GM23338 (cell line): ENCODE measurements around the gene LMNA. TPM values are rescaled to one million over a fixed set of nuclear protein-coding genes. Genes with fewer than 3 reads are reported as not detected.

Experiments used
- ATAC-seq: fragments of 200-7000 bp; cut with Tn5 transposase; 3 replicates; pipeline ENCODE4 v1.9.1; 2020
- DNase-seq: peaks from one replicate; pipeline ENCODE4 v3.0.0-alpha.2; 2015; ENCODE audit warnings: low spot score
- H2AFZ ChIP-seq: fragments of 200-600 bp; sonication (generic); 2 replicates; pipeline ENCODE4 v1.8.0; 2016; ENCODE audit warnings: antibody characterized with exemption, mild to moderate bottlenecking, moderate library complexity
- H3F3A ChIP-seq: fragments of 200-600 bp; sonication (generic); replicated peaks from 2 replicates; pipeline ENCODE4 v1.8.0; 2017; ENCODE audit warnings: antibody characterized with exemption, mixed run types, low read depth
- H3K27ac ChIP-seq: fragments of 200-600 bp; sonication (generic); 2 replicates; pipeline ENCODE4 v1.6.1; 2016; ENCODE audit warnings: low read depth
- H3K27me3 ChIP-seq: fragments of 200-600 bp; sonication (generic); 2 replicates; pipeline ENCODE4 v1.8.0; 2016; ENCODE audit warnings: mild to moderate bottlenecking, mixed run types, moderate library complexity; ENCODE audit not compliant: insufficient read depth
- H3K36me3 ChIP-seq: fragments of 200-600 bp; sonication (generic); 2 replicates; pipeline ENCODE4 v1.8.0; 2016; ENCODE audit warnings: mild to moderate bottlenecking; ENCODE audit not compliant: insufficient read depth
- H3K4me1 ChIP-seq: fragments of 200-600 bp; sonication (generic); 2 replicates; pipeline ENCODE4 v1.8.0; 2016; ENCODE audit warnings: mild to moderate bottlenecking, moderate library complexity; ENCODE audit not compliant: insufficient read depth
- H3K4me2 ChIP-seq: fragments of 200-600 bp; sonication (generic); 2 replicates; pipeline ENCODE4 v1.7.1; 2017; ENCODE audit warnings: mixed run types
- H3K4me3 ChIP-seq: fragments of 200-600 bp; sonication (generic); 2 replicates; pipeline ENCODE4 v1.6.1; 2016; ENCODE audit warnings: mixed run types
- H3K79me2 ChIP-seq: fragments of 200-600 bp; sonication (generic); replicated peaks from 2 replicates; pipeline ENCODE4 v1.8.0; 2017; ENCODE audit warnings: mild to moderate bottlenecking; ENCODE audit not compliant: insufficient read depth
- H3K9me2 ChIP-seq: fragments of 200-600 bp; sonication (generic); 2 replicates; pipeline ENCODE4 v1.8.0; 2017; ENCODE audit not compliant: insufficient read depth
- H4K20me1 ChIP-seq: fragments of 200-600 bp; sonication (generic); replicated peaks from 2 replicates; pipeline ENCODE4 v1.8.0; 2017; ENCODE audit warnings: mild to moderate bottlenecking; ENCODE audit not compliant: insufficient read depth
- H3K27ac Mint-ChIP-seq: 2 replicates; pipeline ENCODE4 v1.8.0; 2020; ENCODE audit warnings: inconsistent platforms, mild to moderate bottlenecking, moderate library complexity, mixed read lengths
- H3K27me3 Mint-ChIP-seq: 3 replicates; pipeline ENCODE4 v1.8.0; 2022; ENCODE audit warnings: low read depth, mild to moderate bottlenecking, moderate library complexity, mixed read lengths, inconsistent platforms; ENCODE audit not compliant: insufficient read depth, poor library complexity
- H3K36me3 Mint-ChIP-seq: 3 replicates; pipeline ENCODE4 v1.8.0; 2021; ENCODE audit warnings: low read depth, mild to moderate bottlenecking, inconsistent platforms, moderate library complexity, mixed read lengths
- H3K4me1 Mint-ChIP-seq: 3 replicates; pipeline ENCODE4 v1.8.0; 2020; ENCODE audit warnings: mild to moderate bottlenecking, inconsistent platforms, mixed read lengths
- H3K4me3 Mint-ChIP-seq: 3 replicates; pipeline ENCODE4 v1.8.0; 2021; ENCODE audit warnings: moderate library complexity, mild to moderate bottlenecking, inconsistent platforms, mixed read lengths
- H3K9me3 Mint-ChIP-seq: 3 replicates; pipeline ENCODE4 v1.8.0; 2020; ENCODE audit warnings: moderate library complexity, mild to moderate bottlenecking, inconsistent platforms, mixed read lengths
- CREB1 ChIP-seq: fragments of 250-450 bp; sonication (Bioruptor Pico); IDR thresholded peaks from 2 replicates; pipeline ENCODE4 v1.5.0; 2020; ENCODE audit warnings: low read depth, mild to moderate bottlenecking, moderate library complexity
- EZH2phosphoT487 ChIP-seq: fragments of 200-600 bp; sonication (generic); IDR thresholded peaks from one replicate; pipeline ENCODE4 v1.8.1; 2018; ENCODE audit warnings: antibody characterized with exemption; ENCODE audit not compliant: unreplicated experiment
- JUNB ChIP-seq: IDR thresholded peaks from one replicate; pipeline ENCODE4 v1.6.1; 2016; ENCODE audit warnings: antibody characterized with exemption; ENCODE audit not compliant: unreplicated experiment
- POLR2AphosphoS5 ChIP-seq: IDR thresholded peaks from 2 replicates; pipeline ENCODE4 v1.6.1; 2016; ENCODE audit warnings: antibody characterized with exemption, low read depth
- STAT1 ChIP-seq: IDR thresholded peaks from one replicate; pipeline ENCODE4 v1.6.1; 2016; ENCODE audit warnings: antibody characterized with exemption; ENCODE audit not compliant: unreplicated experiment
- ZNF114 ChIP-seq: fragments of 250-450 bp; sonication (Bioruptor Pico); IDR thresholded peaks from 2 replicates; pipeline ENCODE4 v1.5.0; 2020; ENCODE audit warnings: mild to moderate bottlenecking, moderate library complexity
- ZNF331 ChIP-seq: fragments of 250-450 bp; sonication (Bioruptor Pico); IDR thresholded peaks from 2 replicates; pipeline ENCODE4 v1.5.0; 2020; ENCODE audit warnings: low read depth, mild to moderate bottlenecking, moderate library complexity
- polyA plus RNA-seq: library from polyadenylated mRNA; unstranded; fragments of >200 nt; fragmentation: Nextera tagmentation; extraction: Ambion mirVana; gene quantifications from 2 replicates; pipeline ENCODE4 v1.2.1, GENCODE V29; 2016
- total RNA-seq: library from RNA; depleted of rRNA; stranded (reverse); fragments of >200 nt; shearing (Covaris generic); gene quantifications from 2 replicates; pipeline ENCODE4 v1.2.3, GENCODE V29; 2014
- TF ChIP-seq, protein P1 (sequence below), 2 experiments: fragments of 200-600 bp in 1 of 2; sonication (generic) in 1 of 2; conservative IDR thresholded peaks; 2 replicates each; pipeline versions ENCODE4 v1.5.1 to v1.6.1; 2016 to 2017; ENCODE audit warnings: antibody characterized with exemption in 2 of 2, low read depth in 2 of 2, mild to moderate bottlenecking in 2 of 2, moderate library complexity in 1 of 2
- TF ChIP-seq, protein P2 (sequence below): IDR thresholded peaks from one replicate; pipeline ENCODE4 v1.6.1; 2018; ENCODE audit warnings: antibody characterized with exemption; ENCODE audit not compliant: unreplicated experiment

Gene LMNA
- total and polyA plus RNA-seq, 2 experiments from 2014 or later: 35.5 to 56.3 TPM

DNA sequence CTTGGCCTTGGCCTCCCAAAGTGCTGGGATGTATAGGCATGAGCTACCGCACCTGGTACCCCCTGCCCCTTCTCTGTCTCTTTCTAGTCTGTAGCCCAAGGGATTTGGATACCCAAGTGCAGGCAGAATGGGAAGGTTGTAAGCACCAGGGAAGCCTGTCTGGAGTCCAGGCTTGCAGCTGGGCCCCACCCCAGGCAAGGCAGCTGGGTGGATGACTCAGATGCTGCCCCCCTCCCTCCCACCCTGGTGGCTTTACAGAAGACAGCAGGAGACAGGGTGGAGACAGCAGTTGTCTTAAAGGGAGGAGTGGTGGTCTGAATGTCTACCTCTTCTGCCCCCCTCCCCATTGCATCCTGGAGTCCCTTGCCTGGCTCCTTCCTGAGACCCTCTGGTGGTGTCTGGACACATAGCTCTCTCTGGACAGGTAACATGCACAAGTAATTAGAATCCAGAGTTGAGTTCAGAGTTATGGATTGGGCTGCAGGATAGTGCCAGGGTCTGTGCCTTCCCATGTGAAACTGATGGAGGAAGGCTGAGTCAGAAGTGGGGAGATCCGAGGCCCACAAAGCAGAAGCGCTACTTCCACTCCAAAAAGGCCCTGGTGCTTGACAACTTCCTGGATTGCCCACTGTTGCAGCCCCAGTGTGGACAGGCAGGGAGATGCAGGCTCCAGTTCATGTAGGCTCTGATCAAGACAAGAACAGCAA is 5.1 kb downstream of the LMNA start:
- peaks cover 43% of the 10 kb centered on the region for H3K27me3 Mint-ChIP-seq
- H3K4me3 Mint-ChIP-seq: no peak overlapping the region
- Histone ChIP-seq H3K9me2 (no peaks in the 10 kb centered on the region), H3K27ac (no peak overlapping the region), H4K20me1 (no peaks in the 10 kb centered on the region; the same call in 1 of the 2 replicates), H3K4me2 (no peak overlapping the region), H3F3A (0 out of 2 replicates have a peak, but pooled peaks cover 8% of the 10 kb centered on the region), H3K27me3 (peaks cover 8% of the 10 kb centered on the region; the same call in 1 of the 2 replicates), H3K4me3 (no peak overlapping the region), H2AFZ (no peak overlapping the region), H3K4me1 (peaks cover 41% of the 10 kb centered on the region), H3K79me2 (peaks cover 29% of the 10 kb centered on the region), H3K36me3 (no peaks in the 10 kb centered on the region)
- no peaks in the 10 kb centered on the region; the same call in 2 of the 3 replicates for H3K9me3 Mint-ChIP-seq
- ATAC-seq: no peak
- TF ChIP-seq ZNF331 (CRISPR knock-in tag) (no peak), EZH2phosphoT487 (no peak)
- TF ChIP-seq, protein P1, sequence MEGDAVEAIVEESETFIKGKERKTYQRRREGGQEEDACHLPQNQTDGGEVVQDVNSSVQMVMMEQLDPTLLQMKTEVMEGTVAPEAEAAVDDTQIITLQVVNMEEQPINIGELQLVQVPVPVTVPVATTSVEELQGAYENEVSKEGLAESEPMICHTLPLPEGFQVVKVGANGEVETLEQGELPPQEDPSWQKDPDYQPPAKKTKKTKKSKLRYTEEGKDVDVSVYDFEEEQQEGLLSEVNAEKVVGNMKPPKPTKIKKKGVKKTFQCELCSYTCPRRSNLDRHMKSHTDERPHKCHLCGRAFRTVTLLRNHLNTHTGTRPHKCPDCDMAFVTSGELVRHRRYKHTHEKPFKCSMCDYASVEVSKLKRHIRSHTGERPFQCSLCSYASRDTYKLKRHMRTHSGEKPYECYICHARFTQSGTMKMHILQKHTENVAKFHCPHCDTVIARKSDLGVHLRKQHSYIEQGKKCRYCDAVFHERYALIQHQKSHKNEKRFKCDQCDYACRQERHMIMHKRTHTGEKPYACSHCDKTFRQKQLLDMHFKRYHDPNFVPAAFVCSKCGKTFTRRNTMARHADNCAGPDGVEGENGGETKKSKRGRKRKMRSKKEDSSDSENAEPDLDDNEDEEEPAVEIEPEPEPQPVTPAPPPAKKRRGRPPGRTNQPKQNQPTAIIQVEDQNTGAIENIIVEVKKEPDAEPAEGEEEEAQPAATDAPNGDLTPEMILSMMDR (conservative IDR thresholded peaks at IDR 0.05; ENCODE audit: low read depth in 2 of 2): no peak
- DNase-seq: no peak
- no peak overlapping the region for H3K27ac Mint-ChIP-seq
- H3K36me3 Mint-ChIP-seq: no peaks in the 10 kb centered on the region; the same call in 2 of the 3 replicates
- peaks cover 58% of the 10 kb centered on the region for H3K4me1 Mint-ChIP-seq

DNA sequence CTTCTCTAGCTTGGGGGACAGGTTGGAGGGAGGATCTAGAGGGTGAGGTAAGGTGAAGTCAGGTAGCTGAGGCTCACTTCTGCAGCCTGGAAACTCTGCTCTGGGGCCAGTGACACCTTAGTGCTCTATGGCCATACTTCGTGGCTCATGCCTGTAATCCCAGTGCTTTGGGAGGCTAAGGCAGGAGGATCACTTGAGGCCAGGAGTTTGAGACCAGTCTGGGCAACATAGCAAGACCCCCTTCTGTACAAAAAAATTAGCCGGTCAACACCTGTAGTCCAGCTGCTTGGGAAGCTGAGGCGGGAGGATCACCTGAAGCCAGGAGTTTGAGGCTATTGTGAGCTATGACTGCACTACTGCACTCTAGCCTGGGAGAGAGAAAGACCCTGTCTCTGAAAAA is 5.8 kb downstream of the LMNA start:
- Mint-ChIP-seq H3K27ac (no peak overlapping the region), H3K4me3 (no peak overlapping the region), H3K36me3 (no peaks in the 10 kb centered on the region; the same call in 2 of the 3 replicates), H3K27me3 (peaks cover 44% of the 10 kb centered on the region), H3K4me1 (peaks cover 63% of the 10 kb centered on the region), H3K9me3 (no peaks in the 10 kb centered on the region; the same call in 2 of the 3 replicates)
- ATAC-seq (no peak), DNase-seq (no peak)
- peaks cover 33% of the 10 kb centered on the region for H3K79me2 ChIP-seq
- no peak overlapping the region for H3K27ac ChIP-seq
- H3K9me2 ChIP-seq: no peaks in the 10 kb centered on the region
- H3K4me1 ChIP-seq: peaks cover 41% of the 10 kb centered on the region
- 0 out of 2 replicates have a peak, but pooled peaks cover 8% of the 10 kb centered on the region for H3F3A ChIP-seq
- no peak overlapping the region for H3K4me3 ChIP-seq
- H3K27me3 ChIP-seq: peaks cover 5% of the 10 kb centered on the region; the same call in 1 of the 2 replicates
- H3K36me3 ChIP-seq: no peaks in the 10 kb centered on the region
- H2AFZ ChIP-seq: no peak overlapping the region
- H4K20me1 ChIP-seq: no peaks in the 10 kb centered on the region; the same call in 1 of the 2 replicates
- H3K4me2 ChIP-seq: no peak overlapping the region
- TF ChIP-seq, protein P1 (conservative IDR thresholded peaks at IDR 0.05; ENCODE audit: low read depth in 2 of 2): no peak
- TF ChIP-seq POLR2AphosphoS5 (no peak), JUNB (no peak), CREB1 (CRISPR knock-in tag) (no peak), STAT1 (no peak), ZNF114 (CRISPR knock-in tag) (no peak)
- TF ChIP-seq, protein P2, sequence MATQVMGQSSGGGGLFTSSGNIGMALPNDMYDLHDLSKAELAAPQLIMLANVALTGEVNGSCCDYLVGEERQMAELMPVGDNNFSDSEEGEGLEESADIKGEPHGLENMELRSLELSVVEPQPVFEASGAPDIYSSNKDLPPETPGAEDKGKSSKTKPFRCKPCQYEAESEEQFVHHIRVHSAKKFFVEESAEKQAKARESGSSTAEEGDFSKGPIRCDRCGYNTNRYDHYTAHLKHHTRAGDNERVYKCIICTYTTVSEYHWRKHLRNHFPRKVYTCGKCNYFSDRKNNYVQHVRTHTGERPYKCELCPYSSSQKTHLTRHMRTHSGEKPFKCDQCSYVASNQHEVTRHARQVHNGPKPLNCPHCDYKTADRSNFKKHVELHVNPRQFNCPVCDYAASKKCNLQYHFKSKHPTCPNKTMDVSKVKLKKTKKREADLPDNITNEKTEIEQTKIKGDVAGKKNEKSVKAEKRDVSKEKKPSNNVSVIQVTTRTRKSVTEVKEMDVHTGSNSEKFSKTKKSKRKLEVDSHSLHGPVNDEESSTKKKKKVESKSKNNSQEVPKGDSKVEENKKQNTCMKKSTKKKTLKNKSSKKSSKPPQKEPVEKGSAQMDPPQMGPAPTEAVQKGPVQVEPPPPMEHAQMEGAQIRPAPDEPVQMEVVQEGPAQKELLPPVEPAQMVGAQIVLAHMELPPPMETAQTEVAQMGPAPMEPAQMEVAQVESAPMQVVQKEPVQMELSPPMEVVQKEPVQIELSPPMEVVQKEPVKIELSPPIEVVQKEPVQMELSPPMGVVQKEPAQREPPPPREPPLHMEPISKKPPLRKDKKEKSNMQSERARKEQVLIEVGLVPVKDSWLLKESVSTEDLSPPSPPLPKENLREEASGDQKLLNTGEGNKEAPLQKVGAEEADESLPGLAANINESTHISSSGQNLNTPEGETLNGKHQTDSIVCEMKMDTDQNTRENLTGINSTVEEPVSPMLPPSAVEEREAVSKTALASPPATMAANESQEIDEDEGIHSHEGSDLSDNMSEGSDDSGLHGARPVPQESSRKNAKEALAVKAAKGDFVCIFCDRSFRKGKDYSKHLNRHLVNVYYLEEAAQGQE: no peak
